Mesenchymal stem cell (in vitro differentiated cells and primary cell): Measurements from ENCODE around the gene NECAB2.

ENCODE experiments used
- DNase-seq: peaks from one replicate; pipeline ENCODE4 v3.0.0-alpha.2; 2013
- H2AFZ ChIP-seq: one replicate; pipeline ENCODE4 v1.6.1; 2013; ENCODE audit warnings: low read depth, mild to moderate bottlenecking, control low read depth, inconsistent platforms, low read length, moderate library complexity
- H2AK5ac ChIP-seq: 2 replicates; pipeline ENCODE4 v1.6.1; 2013; ENCODE audit warnings: low read length, moderate library complexity, mild to moderate bottlenecking, inconsistent platforms; ENCODE audit not compliant: severe bottlenecking
- H2BK120ac ChIP-seq: one replicate; pipeline ENCODE4 v1.6.1; 2013; ENCODE audit warnings: low read depth, mild to moderate bottlenecking, inconsistent platforms, low read length, moderate library complexity
- H2BK12ac ChIP-seq, 2 experiments: one replicate each; pipeline ENCODE4 v1.6.1; 2013; ENCODE audit warnings: inconsistent platforms in 2 of 2, low read length in 2 of 2, mild to moderate bottlenecking in 2 of 2, moderate library complexity in 2 of 2, control low read depth in 1 of 2
- H2BK15ac ChIP-seq: one replicate; pipeline ENCODE4 v1.6.1; 2013; ENCODE audit warnings: mild to moderate bottlenecking, low read depth, inconsistent platforms; ENCODE audit not compliant: poor library complexity, severe bottlenecking
- H2BK5ac ChIP-seq: 2 replicates; pipeline ENCODE4 v1.6.1; 2013; ENCODE audit warnings: low read depth, mild to moderate bottlenecking, low read length, control low read depth, inconsistent platforms; ENCODE audit not compliant: poor library complexity, severe bottlenecking
- H3K14ac ChIP-seq, 2 experiments: one replicate each; pipeline ENCODE4 v1.6.1; 2013; ENCODE audit warnings: inconsistent platforms in 2 of 2, low read length in 2 of 2, control low read depth in 1 of 2, mild to moderate bottlenecking in 1 of 2, moderate library complexity in 1 of 2
- H3K18ac ChIP-seq, 2 experiments: one replicate each; pipeline ENCODE4 v1.6.1; 2013; ENCODE audit warnings: inconsistent platforms in 2 of 2, low read length in 2 of 2, control low read depth in 1 of 2, low read depth in 1 of 2, mild to moderate bottlenecking in 1 of 2
- H3K23ac ChIP-seq, 2 experiments: one replicate each; pipeline ENCODE4 v1.6.1; 2013; ENCODE audit warnings: inconsistent platforms in 2 of 2, low read length in 2 of 2, mild to moderate bottlenecking in 2 of 2, moderate library complexity in 2 of 2, control low read depth in 1 of 2
- H3K27ac ChIP-seq: 2 replicates; pipeline ENCODE4 v1.5.1; 2013; ENCODE audit warnings: mild to moderate bottlenecking, moderate library complexity, low read length, control low read depth, inconsistent platforms; ENCODE audit not compliant: poor library complexity, severe bottlenecking
- H3K27me3 ChIP-seq, 2 experiments: 2 replicates each; pipeline versions ENCODE4 v1.6.1 to v1.7.0; 2013; ENCODE audit warnings: low read length in 2 of 2, mild to moderate bottlenecking in 2 of 2, moderate library complexity in 2 of 2, control low read depth in 1 of 2, inconsistent platforms in 1 of 2; ENCODE audit not compliant: control insufficient read depth in 1 of 2, insufficient read depth in 1 of 2
- H3K36me3 ChIP-seq, 2 experiments: 2 replicates each; pipeline versions ENCODE4 v1.6.1 to v1.7.0; 2013; ENCODE audit warnings: low read length in 2 of 2, control low read depth in 1 of 2, inconsistent platforms in 1 of 2, low read depth in 1 of 2, mild to moderate bottlenecking in 1 of 2; ENCODE audit not compliant: insufficient read depth in 2 of 2, control insufficient read depth in 1 of 2
- H3K4ac ChIP-seq, 2 experiments: one replicate each; pipeline ENCODE4 v1.6.1; 2013; ENCODE audit warnings: inconsistent platforms in 2 of 2, low read length in 2 of 2, mild to moderate bottlenecking in 2 of 2, moderate library complexity in 2 of 2, control low read depth in 1 of 2, low read depth in 1 of 2
- H3K4me1 ChIP-seq: 2 replicates; pipeline ENCODE4 v1.6.1; 2013; ENCODE audit warnings: low read depth, low read length, control low read depth; ENCODE audit not compliant: control insufficient read depth, insufficient read depth
- H3K4me2 ChIP-seq: 2 replicates; pipeline ENCODE4 v1.6.1; 2013; ENCODE audit warnings: low read length, mild to moderate bottlenecking, inconsistent platforms; ENCODE audit not compliant: poor library complexity, severe bottlenecking
- H3K4me3 ChIP-seq, 2 experiments: 2 replicates each; pipeline versions ENCODE4 v1.5.1 to v1.7.0; 2013; ENCODE audit warnings: low read length in 2 of 2, mild to moderate bottlenecking in 2 of 2, control low read depth in 1 of 2, low read depth in 1 of 2; ENCODE audit not compliant: insufficient read depth in 1 of 2
- H3K79me1 ChIP-seq: replicated peaks from 2 replicates; pipeline ENCODE4 v1.6.1; 2013; ENCODE audit warnings: mild to moderate bottlenecking, control low read depth, low read length, inconsistent platforms; ENCODE audit not compliant: poor library complexity, severe bottlenecking
- H3K9ac ChIP-seq: 2 replicates; pipeline ENCODE4 v1.7.0; 2013; ENCODE audit warnings: mild to moderate bottlenecking, low read length, moderate library complexity
- H3K9me3 ChIP-seq: 2 replicates; pipeline ENCODE4 v1.7.0; 2013; ENCODE audit warnings: mild to moderate bottlenecking, low read length; ENCODE audit not compliant: control insufficient read depth
- H4K8ac ChIP-seq: one replicate; pipeline ENCODE4 v1.6.1; 2013; ENCODE audit warnings: inconsistent platforms, mild to moderate bottlenecking, low read length, moderate library complexity
- H4K91ac ChIP-seq: one replicate; pipeline ENCODE4 v1.6.1; 2013; ENCODE audit warnings: mild to moderate bottlenecking, low read length, inconsistent platforms
- WGBS: methylation state at CpG from one replicate; pipeline ENCODE4 v1.1.7; 2013; ENCODE audit warnings: mixed read lengths; 5-methylcytosine and 5-hydroxymethylcytosine counted together

The NECAB2 gene

GRCh38 chr16:84022644-84023043, 54.6 kb downstream of the NECAB2 start:
- Histone ChIP-seq H3K4me3 (no peak overlapping the region), H3K4ac (no peak overlapping the region), H2BK120ac (no peak overlapping the region), H2BK5ac (no peak overlapping the region), H3K9ac (no peak overlapping the region), H2AFZ (no peak overlapping the region), H3K23ac (no peak overlapping the region), H3K27ac (no peak overlapping the region), H3K9me3 (peaks cover 25% of the 10 kb centered on the region), H4K8ac (no peak overlapping the region), H3K36me3 (no peaks in the 10 kb centered on the region), H2AK5ac (no peak overlapping the region), H3K27me3 (peaks cover 0 to 2% of the 10 kb centered on the region in 2 experiments), H2BK15ac (no peak overlapping the region), H2BK12ac (no peak overlapping the region), H4K91ac (no peak overlapping the region), H3K4me2 (no peak overlapping the region), H3K79me1 (no peaks in the 10 kb centered on the region), H3K14ac (no peak overlapping the region), H3K4me1 (no peaks in the 10 kb centered on the region), H3K18ac (no peak overlapping the region)
- WGBS = 88% methylated on average over 10 of the region's 11 CpGs
- no peak for DNase-seq

- DNase-seq = peak; percentile 33
- H3K36me3 ChIP-seq = no peaks in the 10 kb centered on the region
- no peaks in the 10 kb centered on the region for H3K4me1 ChIP-seq
- H4K91ac ChIP-seq = no peak overlapping the region
- no peak overlapping the region for H2BK12ac ChIP-seq
- no peak overlapping the region for H3K23ac ChIP-seq
- H2AK5ac ChIP-seq = no peak overlapping the region
- H3K27ac ChIP-seq = no peak overlapping the region
- H3K27me3 ChIP-seq = peaks cover 8 to 13% of the 10 kb centered on the region in 2 experiments
- no peaks in the 10 kb centered on the region for H3K79me1 ChIP-seq
- no peak overlapping the region for H3K4ac ChIP-seq
- peaks cover 21% of the 10 kb centered on the region for H3K9me3 ChIP-seq
- H2BK120ac ChIP-seq = no peak overlapping the region
- H2AFZ ChIP-seq = no peak overlapping the region
- WGBS = 69% methylated on average over 9 of the region's 9 CpGs
- H3K4me3 ChIP-seq = no peak overlapping the region
- H3K14ac ChIP-seq = peak overlapping the region in 1 of 2 experiments; percentile 72
- peak overlapping the region; percentile 81 for H3K9ac ChIP-seq
- no peak overlapping the region for H3K18ac ChIP-seq
- H2BK5ac ChIP-seq = no peak overlapping the region
- no peak overlapping the region for H2BK15ac ChIP-seq
- no peak overlapping the region for H3K4me2 ChIP-seq
- no peak overlapping the region for H4K8ac ChIP-seq
These were observed 56.8 kb downstream of the NECAB2 start for GRCh38 chr16:84024854-84025253.

GRCh38 chr16:84026606-84027005, 58.6 kb downstream of the NECAB2 start:
- H2BK5ac ChIP-seq = no peak overlapping the region
- H4K8ac ChIP-seq = no peak overlapping the region
- no peak overlapping the region for H2BK12ac ChIP-seq
- DNase-seq = no peak
- peaks cover 10% of the 10 kb centered on the region for H3K9me3 ChIP-seq
- 92% methylated on average over 10 of the region's 10 CpGs for WGBS
- H4K91ac ChIP-seq = no peak overlapping the region
- H2BK15ac ChIP-seq = no peak overlapping the region
- H2AK5ac ChIP-seq = no peak overlapping the region
- H3K36me3 ChIP-seq = no peaks in the 10 kb centered on the region
- H3K4ac ChIP-seq = no peak overlapping the region
- no peaks in the 10 kb centered on the region for H3K4me1 ChIP-seq
- no peak overlapping the region for H2AFZ ChIP-seq
- H3K23ac ChIP-seq = no peak overlapping the region
- H3K27ac ChIP-seq = no peak overlapping the region
- no peak overlapping the region for H3K18ac ChIP-seq
- H3K4me3 ChIP-seq = no peak overlapping the region
- H3K4me2 ChIP-seq = no peak overlapping the region
- H3K9ac ChIP-seq = no peak overlapping the region
- H3K27me3 ChIP-seq = peaks cover 20 to 21% of the 10 kb centered on the region in 2 experiments
- no peak overlapping the region for H2BK120ac ChIP-seq
- no peak overlapping the region for H3K14ac ChIP-seq
- H3K79me1 ChIP-seq = no peaks in the 10 kb centered on the region

- no peak overlapping the region for H3K27ac ChIP-seq
- H2BK120ac ChIP-seq = no peak overlapping the region
- H3K36me3 ChIP-seq = no peaks in the 10 kb centered on the region
- no peak overlapping the region for H3K9ac ChIP-seq
- no peak overlapping the region for H2AK5ac ChIP-seq
- no peak overlapping the region for H3K4ac ChIP-seq
- H3K4me2 ChIP-seq = no peak overlapping the region
- H2BK5ac ChIP-seq = no peak overlapping the region
- no peak overlapping the region for H3K14ac ChIP-seq
- 95% methylated on average over 15 of the region's 15 CpGs for WGBS
- H3K4me3 ChIP-seq = no peak overlapping the region
- no peak overlapping the region for H4K91ac ChIP-seq
- H2BK12ac ChIP-seq = no peak overlapping the region
- H3K23ac ChIP-seq = no peak overlapping the region
- DNase-seq = no peak
- no peak overlapping the region for H2BK15ac ChIP-seq
- no peaks in the 10 kb centered on the region for H3K9me3 ChIP-seq
- no peak overlapping the region for H4K8ac ChIP-seq
- no peaks in the 10 kb centered on the region for H3K4me1 ChIP-seq
- no peak overlapping the region for H3K18ac ChIP-seq
- H3K27me3 ChIP-seq = peaks cover 21 to 25% of the 10 kb centered on the region in 2 experiments
- H2AFZ ChIP-seq = no peak overlapping the region
- H3K79me1 ChIP-seq = no peaks in the 10 kb centered on the region
These were observed 59.6 kb downstream of the NECAB2 start for GRCh38 chr16:84027625-84028024.
